Activated T-helper 1 cell treated with anti-CD3 and anti-CD28 coated beads, Interleukin-12 subunit alpha, Interleukin-12 subunit beta, Interleukin-2, Interleukin-4 antibody, amounts not matched to agents 30 ng/mL and 10 ng/mL and 1 ng/mL, durations not matched to agents 14 hours and 24 hours and 36 hours (primary cell): ENCODE data around the gene ATP8A2. TPM values are rescaled to one million over a fixed set of nuclear protein-coding genes. Genes with fewer than 3 reads are reported as not detected.

ENCODE experiments used
- DNase-seq: peaks from one replicate; pipeline ENCODE4 v3.0.0; 2021; ENCODE audit warnings: low spot score
- H3K27ac Mint-ChIP-seq: one replicate; pipeline ENCODE4 v1.8.0; 2021; ENCODE audit warnings: mild to moderate bottlenecking, mixed read lengths
- H3K27me3 Mint-ChIP-seq: one replicate; pipeline ENCODE4 v1.8.0; 2022; ENCODE audit warnings: mild to moderate bottlenecking, moderate library complexity, mixed read lengths; ENCODE audit not compliant: insufficient read depth
- H3K36me3 Mint-ChIP-seq: one replicate; pipeline ENCODE4 v1.8.0; 2021; ENCODE audit warnings: low read depth, mixed read lengths
- H3K4me1 Mint-ChIP-seq: one replicate; pipeline ENCODE4 v1.8.0; 2021; ENCODE audit warnings: low read depth, mixed read lengths
- H3K4me3 Mint-ChIP-seq: one replicate; pipeline ENCODE4 v1.8.0; 2021; ENCODE audit warnings: mild to moderate bottlenecking, moderate library complexity, mixed read lengths
- H3K9me3 Mint-ChIP-seq: one replicate; pipeline ENCODE4 v1.8.0; 2021; ENCODE audit warnings: mixed read lengths
- intact Hi-C: fragments of 100-400 bp; cut with micrococcal nuclease; formaldehyde crosslinking; loops from one replicate; pipeline ENCODE4 v1.15.1; 2024
- total RNA-seq: library from RNA; stranded (reverse); gene quantifications from 2 replicates; pipeline ENCODE4 v1.2.3, GENCODE V29; 2022

ATP8A2 gene
- total RNA-seq, 1 donor from 2014 or later: 0.52 TPM

DNA sequence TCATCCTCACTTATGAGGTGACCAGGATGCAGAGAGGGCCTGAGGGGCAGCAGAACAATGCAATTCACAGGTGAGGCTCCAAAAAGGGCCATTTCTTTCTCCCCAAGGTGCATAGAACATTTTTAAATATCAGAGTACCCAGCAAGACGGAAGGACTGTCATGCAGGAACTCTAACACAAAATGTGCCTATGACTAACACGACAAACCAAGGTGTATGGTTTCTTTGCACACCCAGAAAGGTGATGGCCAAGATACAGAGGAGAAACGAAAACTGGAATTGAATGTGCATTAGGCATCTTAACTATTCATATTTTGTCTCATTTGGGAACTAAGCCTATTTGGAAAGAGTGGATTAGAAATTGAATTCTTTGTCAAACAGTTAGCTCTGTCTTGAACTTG, 650.2 kb downstream of the ATP8A2 start:
- Mint-ChIP-seq H3K9me3 (no peaks in the 10 kb centered on the region), H3K4me3 (no peak overlapping the region), H3K36me3 (no peaks in the 10 kb centered on the region), H3K27me3 (peaks cover 8% of the 10 kb centered on the region), H3K4me1 (peaks cover 22% of the 10 kb centered on the region), H3K27ac (no peak overlapping the region)
- intact Hi-C loops: no loop called here
- no peak for DNase-seq

DNA sequence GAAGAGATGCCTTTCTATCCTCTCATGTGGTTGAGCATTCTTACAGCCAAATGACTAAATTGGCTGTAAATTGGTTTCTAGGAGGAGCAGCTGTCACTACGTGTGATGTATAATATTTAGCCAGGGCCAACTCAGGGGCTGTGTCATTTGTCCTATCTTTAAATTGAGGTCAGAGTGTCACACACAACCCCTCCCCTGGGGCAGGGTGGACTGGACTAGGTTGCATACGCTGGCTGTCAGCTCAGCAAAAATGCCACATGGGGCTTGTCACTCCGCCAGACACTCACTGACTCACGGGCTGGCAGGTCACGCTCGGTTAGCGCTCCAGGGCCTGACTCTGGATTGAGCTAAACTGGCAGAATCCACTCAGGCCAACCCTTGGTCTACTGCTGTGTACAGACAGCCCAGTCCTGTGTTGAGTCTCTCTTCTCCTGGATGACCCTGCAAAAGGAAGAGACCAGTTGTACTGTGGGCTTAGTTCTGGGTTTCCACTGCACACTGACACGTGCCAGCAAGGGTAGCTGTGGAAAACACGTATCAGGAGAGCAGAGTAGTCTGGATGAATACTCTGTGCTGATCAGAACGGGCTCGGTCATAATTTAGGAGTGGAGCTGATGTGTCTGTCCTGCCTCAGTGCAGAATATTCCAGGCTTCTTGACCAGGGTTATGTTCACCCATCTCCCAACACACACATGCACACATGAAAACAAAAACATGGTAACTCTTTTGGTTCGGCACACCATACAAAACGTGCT, 650.9 kb downstream of the ATP8A2 start:
- H3K36me3 Mint-ChIP-seq: no peaks in the 10 kb centered on the region

DNA sequence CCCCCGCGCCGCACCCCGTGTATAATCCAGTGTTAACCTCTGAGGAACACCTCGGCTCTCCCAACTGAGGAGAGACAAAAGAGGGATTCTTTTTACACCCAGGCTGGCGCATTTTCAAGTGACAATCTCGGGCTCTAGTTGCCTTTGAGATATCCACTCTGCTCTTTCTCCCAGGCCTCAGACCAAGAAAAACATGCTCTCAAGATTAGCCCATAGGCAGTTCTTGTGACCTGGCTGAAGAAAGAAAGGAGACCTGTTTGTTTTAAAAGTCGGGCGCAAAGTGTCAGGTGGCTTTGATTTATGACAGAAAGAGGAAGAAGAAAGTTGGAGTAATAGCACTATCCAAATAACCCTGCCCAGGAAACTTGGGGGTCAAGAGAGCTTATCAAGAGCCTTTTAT, 652.8 kb downstream of the ATP8A2 start:
- H3K9me3 Mint-ChIP-seq: no peaks in the 10 kb centered on the region
- H3K4me1 Mint-ChIP-seq: peaks cover 7% of the 10 kb centered on the region
- H3K27ac Mint-ChIP-seq: no peak overlapping the region
- DNase-seq: no peak
- H3K36me3 Mint-ChIP-seq: no peaks in the 10 kb centered on the region
- intact Hi-C loops: no loop called here
- H3K4me3 Mint-ChIP-seq: no peak overlapping the region
- peaks cover 8% of the 10 kb centered on the region for H3K27me3 Mint-ChIP-seq

More for the DNA sequence above, 650.9 kb downstream of the ATP8A2 start:
- Mint-ChIP-seq H3K4me1 (peaks cover 15% of the 10 kb centered on the region), H3K9me3 (no peaks in the 10 kb centered on the region), H3K27me3 (peaks cover 8% of the 10 kb centered on the region), H3K27ac (no peak overlapping the region), H3K4me3 (no peak overlapping the region)
- intact Hi-C loops: no loop called here
- DNase-seq: no peak

DNA sequence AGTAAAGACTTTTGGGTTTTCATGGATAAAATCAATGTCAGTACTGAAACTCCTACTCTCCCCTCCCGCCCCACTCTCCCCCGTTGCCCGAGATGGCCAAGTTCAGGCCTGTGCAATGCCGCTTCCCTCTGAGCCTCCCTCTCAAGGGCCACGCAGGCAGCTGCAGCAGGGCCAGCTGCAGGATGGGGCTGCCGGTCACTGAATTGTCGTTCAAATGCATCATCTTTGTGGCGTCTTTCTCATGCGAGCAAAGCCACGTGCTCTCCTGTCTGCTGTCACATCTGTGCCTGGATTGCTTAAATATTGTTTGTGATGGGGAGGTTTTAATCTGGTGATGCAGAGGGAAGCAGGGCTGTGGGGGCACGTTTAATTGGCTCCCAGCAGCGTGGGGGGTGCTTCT, 653.4 kb downstream of the ATP8A2 start:
- H3K9me3 Mint-ChIP-seq: no peaks in the 10 kb centered on the region
- no peaks in the 10 kb centered on the region for H3K36me3 Mint-ChIP-seq

DNA sequence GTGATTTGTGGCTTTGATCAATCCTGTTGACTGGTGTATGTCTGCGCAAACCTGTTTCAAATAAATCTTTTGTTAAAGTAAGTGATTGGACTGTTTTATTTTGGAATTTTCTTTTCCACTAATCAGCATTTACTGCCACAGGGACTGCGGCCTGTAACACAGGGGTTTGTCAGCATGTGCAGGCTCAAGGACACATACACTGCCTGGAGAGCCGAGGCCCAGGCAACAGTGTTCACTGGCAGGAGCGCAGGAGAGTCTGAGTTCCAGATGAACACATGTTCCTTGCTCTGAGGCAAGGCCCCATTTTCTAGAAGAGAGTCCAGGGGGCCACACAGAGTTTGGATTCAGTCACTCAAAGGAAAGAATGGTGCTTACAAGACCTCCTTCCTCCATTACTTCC, 654.0 kb downstream of the ATP8A2 start:
- Mint-ChIP-seq H3K27ac (no peak overlapping the region), H3K36me3 (peaks cover 3% of the 10 kb centered on the region), H3K27me3 (peaks cover 12% of the 10 kb centered on the region), H3K4me1 (no peaks in the 10 kb centered on the region), H3K4me3 (no peak overlapping the region), H3K9me3 (peaks cover 3% of the 10 kb centered on the region)
- no peak for DNase-seq
- intact Hi-C loops: no loop called here

More for the DNA sequence above, 653.4 kb downstream of the ATP8A2 start:
- DNase-seq: no peak
- H3K4me1 Mint-ChIP-seq: peaks cover under 1% of the 10 kb centered on the region
- no peak overlapping the region for H3K4me3 Mint-ChIP-seq
- peaks cover 9% of the 10 kb centered on the region for H3K27me3 Mint-ChIP-seq
- no peak overlapping the region for H3K27ac Mint-ChIP-seq
- intact Hi-C loops: no loop called here

DNA sequence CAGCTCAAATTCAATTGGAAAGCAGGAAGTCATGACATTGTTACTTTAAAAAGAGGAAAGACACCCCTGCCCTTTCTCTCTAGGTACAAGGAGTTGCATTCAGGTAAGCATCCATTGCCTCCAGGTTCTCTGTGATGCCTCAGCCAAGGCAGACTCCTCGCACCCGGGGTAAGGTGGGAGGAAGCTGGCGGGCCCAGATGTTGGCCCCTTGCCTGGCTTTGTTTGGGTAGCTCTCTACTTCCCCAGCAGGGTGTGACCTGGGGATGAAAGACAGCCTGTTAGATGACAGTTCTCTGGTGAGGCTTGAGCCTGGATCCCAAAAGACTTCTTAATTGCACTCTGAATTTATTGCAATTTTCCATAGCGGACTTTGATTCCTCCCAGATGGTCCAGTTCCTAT, 654.4 kb downstream of the ATP8A2 start:
- Mint-ChIP-seq H3K27ac (no peak overlapping the region), H3K4me3 (no peak overlapping the region), H3K36me3 (peaks cover 4% of the 10 kb centered on the region), H3K9me3 (peaks cover 5% of the 10 kb centered on the region), H3K4me1 (no peaks in the 10 kb centered on the region), H3K27me3 (peaks cover 12% of the 10 kb centered on the region)
- DNase-seq: no peak
- intact Hi-C loops: no loop called here

DNA sequence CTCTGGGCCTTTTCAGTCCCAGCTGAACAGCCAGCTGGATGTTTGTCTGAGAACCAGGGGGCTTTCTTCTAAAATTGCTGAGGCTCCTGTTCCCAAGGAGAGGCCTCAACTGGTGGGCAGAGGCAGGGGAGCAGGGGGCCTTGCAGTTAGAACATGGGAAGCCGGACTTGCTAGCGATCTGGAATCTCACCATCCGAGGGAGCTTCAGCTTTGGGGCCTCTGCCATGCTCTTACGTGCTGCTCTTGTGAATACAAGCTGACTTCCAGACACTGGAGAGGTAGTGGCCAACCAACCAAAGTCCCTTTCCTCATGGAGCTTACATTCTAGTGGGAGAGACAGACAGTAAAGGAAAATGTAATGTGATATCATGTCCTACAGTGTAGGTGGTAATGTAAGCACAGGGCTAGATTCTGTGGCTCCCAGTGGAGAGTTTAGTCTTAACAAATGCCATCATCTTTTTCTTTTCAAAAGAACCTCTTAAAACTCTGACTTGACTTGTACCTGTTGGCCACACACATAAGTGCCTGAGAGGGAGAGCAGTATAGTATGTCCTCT, 657.9 kb downstream of the ATP8A2 start:
- H3K27ac Mint-ChIP-seq: no peak overlapping the region
- H3K9me3 Mint-ChIP-seq: peaks cover 8% of the 10 kb centered on the region
- H3K27me3 Mint-ChIP-seq: peaks cover 10% of the 10 kb centered on the region
- no peak for DNase-seq
- H3K4me1 Mint-ChIP-seq: no peaks in the 10 kb centered on the region
- peaks cover 4% of the 10 kb centered on the region for H3K36me3 Mint-ChIP-seq
- no peak overlapping the region for H3K4me3 Mint-ChIP-seq
- intact Hi-C loops: no loop called here

DNA sequence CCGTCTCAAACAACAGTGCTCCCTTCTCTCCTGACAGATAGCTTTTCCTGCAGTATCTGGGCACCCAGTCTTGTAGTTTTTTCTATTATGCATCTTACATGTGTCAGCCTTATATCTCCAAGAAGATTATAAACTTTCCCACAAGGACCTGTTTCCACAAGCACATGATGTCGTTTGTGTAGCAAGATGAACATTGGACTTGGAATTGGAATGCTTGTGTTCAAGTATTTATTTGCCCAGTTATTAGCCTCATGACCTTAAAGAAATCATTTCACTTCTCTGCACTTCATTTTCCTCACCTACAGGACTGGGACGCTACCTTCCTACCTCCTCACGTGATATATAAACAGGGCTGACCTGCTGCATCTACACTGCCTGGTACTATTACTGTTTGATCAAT, 658.6 kb downstream of the ATP8A2 start:
- H3K4me1 Mint-ChIP-seq: no peaks in the 10 kb centered on the region
- no peak for DNase-seq
- no peak overlapping the region for H3K4me3 Mint-ChIP-seq
- peaks cover 4% of the 10 kb centered on the region for H3K36me3 Mint-ChIP-seq
- peaks cover 9% of the 10 kb centered on the region for H3K27me3 Mint-ChIP-seq
- peaks cover 8% of the 10 kb centered on the region for H3K9me3 Mint-ChIP-seq
- intact Hi-C loops: no loop called here
- H3K27ac Mint-ChIP-seq: no peak overlapping the region

DNA sequence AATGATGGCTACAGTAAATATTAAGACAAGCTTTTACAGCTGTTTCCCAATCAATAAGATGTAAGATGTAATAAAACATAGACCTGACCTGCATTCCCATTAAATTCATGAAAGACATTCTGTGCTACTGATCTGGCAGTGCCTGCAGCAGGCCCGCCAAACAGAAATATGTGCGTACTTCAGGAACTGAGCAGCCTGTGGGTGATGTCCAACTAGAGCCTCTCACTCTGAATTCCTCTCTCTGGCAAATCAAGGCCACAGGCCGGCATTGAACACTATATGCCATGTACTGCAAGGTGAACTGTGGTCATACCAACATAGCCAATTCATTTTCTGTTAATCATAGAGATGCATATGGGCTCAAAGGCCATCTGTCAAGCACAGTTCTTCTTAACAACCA, 662.2 kb downstream of the ATP8A2 start:
- no peak overlapping the region for H3K27ac Mint-ChIP-seq

DNA sequence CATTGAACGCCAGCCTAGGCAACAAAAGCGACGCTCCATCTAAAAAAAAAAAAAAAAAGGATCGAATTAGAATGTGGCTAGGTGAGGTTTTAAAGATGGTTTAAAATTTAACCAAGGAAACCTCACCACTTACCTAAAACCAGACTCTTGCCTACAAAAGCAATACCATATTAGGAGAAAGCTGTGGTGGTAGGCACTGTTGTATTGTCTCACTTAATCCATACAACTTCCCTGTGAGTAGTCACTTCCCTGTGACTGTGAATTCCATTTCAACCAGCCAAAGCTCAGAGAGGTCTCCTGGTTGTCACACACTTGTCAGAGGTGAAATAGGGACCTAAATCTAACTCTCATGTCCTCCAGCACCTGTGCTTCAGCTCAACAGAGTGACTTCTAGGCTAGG, 664.6 kb downstream of the ATP8A2 start:
- Mint-ChIP-seq H3K4me3 (no peak overlapping the region), H3K36me3 (no peaks in the 10 kb centered on the region), H3K27ac (no peak overlapping the region), H3K9me3 (peaks cover 4% of the 10 kb centered on the region), H3K27me3 (peaks cover 2% of the 10 kb centered on the region), H3K4me1 (no peaks in the 10 kb centered on the region)
- no peak for DNase-seq
- intact Hi-C loops: no loop called here

More for the DNA sequence above, 662.2 kb downstream of the ATP8A2 start:
- H3K27me3 Mint-ChIP-seq: peaks cover 6% of the 10 kb centered on the region
- intact Hi-C loops: no loop called here
- peaks cover 8% of the 10 kb centered on the region for H3K9me3 Mint-ChIP-seq
- no peak for DNase-seq
- peaks cover 4% of the 10 kb centered on the region for H3K36me3 Mint-ChIP-seq
- no peak overlapping the region for H3K4me3 Mint-ChIP-seq
- no peaks in the 10 kb centered on the region for H3K4me1 Mint-ChIP-seq

DNA sequence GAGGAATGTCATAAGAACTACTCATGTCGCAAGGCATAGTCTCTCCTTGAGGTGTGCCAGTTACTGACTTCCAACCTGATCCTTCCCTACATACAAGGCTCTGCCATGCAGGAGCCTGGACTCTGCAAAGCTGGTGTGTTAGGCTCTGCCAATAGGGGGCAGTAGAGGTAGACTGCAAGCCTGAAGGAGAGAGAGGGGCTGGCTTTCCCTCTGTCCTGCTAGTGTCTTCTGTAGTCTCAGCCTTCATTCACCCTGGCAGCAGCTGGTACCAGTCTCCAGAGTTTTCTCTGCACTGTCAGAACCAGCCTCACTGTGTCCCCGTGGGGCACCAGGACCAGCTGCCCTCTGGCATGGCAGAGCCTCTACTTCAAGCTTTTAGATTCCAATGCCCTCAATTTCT, 665.5 kb downstream of the ATP8A2 start:
- Mint-ChIP-seq H3K4me1 (no peaks in the 10 kb centered on the region), H3K4me3 (no peak overlapping the region), H3K9me3 (no peaks in the 10 kb centered on the region), H3K27me3 (peaks cover 2% of the 10 kb centered on the region), H3K36me3 (no peaks in the 10 kb centered on the region), H3K27ac (no peak overlapping the region)
- no peak for DNase-seq
- intact Hi-C loops: no loop called here

DNA sequence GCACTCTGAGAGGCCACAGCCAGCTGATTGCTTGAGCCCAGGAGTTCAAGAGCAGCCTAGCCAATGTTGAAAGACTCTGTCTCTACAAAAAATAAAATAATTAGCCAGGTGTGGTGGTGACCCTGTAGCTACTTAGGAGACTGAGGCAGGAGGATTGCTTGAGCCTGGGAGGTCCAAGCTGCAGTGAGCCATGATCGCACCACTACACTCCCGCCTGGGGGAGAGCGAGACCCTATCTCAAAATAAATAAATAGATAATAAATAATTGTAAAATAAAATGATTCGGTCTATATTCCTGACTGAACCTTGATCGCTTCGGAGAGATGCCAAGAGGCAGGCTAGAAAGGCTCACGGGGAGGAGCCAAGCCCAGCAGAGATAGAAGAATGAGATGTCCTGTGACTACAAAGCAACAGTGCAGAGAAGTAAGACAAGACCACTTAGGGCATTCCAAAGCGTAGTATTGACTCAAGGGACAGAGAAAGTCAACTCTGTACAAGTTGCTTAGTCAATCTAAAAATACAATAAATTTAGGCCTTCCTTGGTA, 667.2 kb downstream of the ATP8A2 start:
- no peak for DNase-seq
- Mint-ChIP-seq H3K9me3 (no peaks in the 10 kb centered on the region), H3K27me3 (no peaks in the 10 kb centered on the region), H3K4me3 (no peak overlapping the region), H3K4me1 (no peaks in the 10 kb centered on the region), H3K36me3 (no peaks in the 10 kb centered on the region), H3K27ac (no peak overlapping the region)
- intact Hi-C loops: no loop called here

DNA sequence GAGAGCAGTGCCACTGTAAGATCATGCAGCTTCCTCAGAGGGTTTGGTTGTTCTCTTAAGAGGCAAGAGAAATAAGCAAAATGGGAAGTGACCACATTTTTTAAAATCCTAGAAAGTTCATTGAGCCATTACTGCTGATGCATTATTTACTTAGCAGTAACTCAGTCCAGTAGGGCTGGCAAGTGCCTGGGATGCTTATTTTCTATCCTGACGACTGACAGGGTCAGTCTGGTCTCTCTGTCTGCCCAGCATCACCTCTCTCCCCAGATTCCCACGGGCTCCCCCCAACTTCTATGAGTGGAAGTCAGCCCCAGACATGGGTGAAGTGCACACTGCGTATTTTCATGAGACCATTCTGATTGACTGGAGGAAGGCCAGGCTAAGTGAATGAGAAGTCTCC, 669.7 kb downstream of the ATP8A2 start:
- no peaks in the 10 kb centered on the region for H3K9me3 Mint-ChIP-seq
- no peak overlapping the region for H3K4me3 Mint-ChIP-seq
- H3K27ac Mint-ChIP-seq: no peak overlapping the region
- no peaks in the 10 kb centered on the region for H3K27me3 Mint-ChIP-seq
- no peak for DNase-seq
- intact Hi-C loops: no loop called here
- peaks cover 4% of the 10 kb centered on the region for H3K36me3 Mint-ChIP-seq
- H3K4me1 Mint-ChIP-seq: peaks cover 10% of the 10 kb centered on the region
